NOMO-1 treated with DMSO at 0.1 percent for 48 hours (cell line): ENCODE results near the gene ID2.

Experiments used
- DNase-seq: peaks from one replicate; lab custom pipeline; 2025; ENCODE audit not compliant: unreplicated experiment; lab: John Stamatoyannopoulos, UW

Gene ID2

GRCh38 chr2:8647462-8647857 lies 34.4 kb upstream of the ID2 start:
- DNase-seq, result no peak

GRCh38 chr2:8648441-8649213 lies 33.2 kb upstream of the ID2 start:
- no peak for DNase-seq

- DNase-seq, result no peak
Observed at GRCh38 chr2:8649718-8650117, 32.1 kb upstream of the ID2 start.

- DNase-seq, result no peak
Observed at GRCh38 chr2:8650256-8650655, 31.6 kb upstream of the ID2 start.

GRCh38 chr2:8652774-8653426 lies 29.0 kb upstream of the ID2 start:
- no peak for DNase-seq

- DNase-seq, result no peak
Observed at GRCh38 chr2:8653485-8653884, 28.4 kb upstream of the ID2 start.

- DNase-seq, result no peak
Observed at GRCh38 chr2:8654041-8654440, 27.8 kb upstream of the ID2 start.

- no peak for DNase-seq
Observed at GRCh38 chr2:8654483-8654882, 27.4 kb upstream of the ID2 start.

GRCh38 chr2:8656160-8656641 lies 25.7 kb upstream of the ID2 start:
- DNase-seq, result no peak

- no peak for DNase-seq
Observed at GRCh38 chr2:8656811-8657210, 25.0 kb upstream of the ID2 start.

- no peak for DNase-seq
Observed at GRCh38 chr2:8657423-8658062, 24.3 kb upstream of the ID2 start.

DNA sequence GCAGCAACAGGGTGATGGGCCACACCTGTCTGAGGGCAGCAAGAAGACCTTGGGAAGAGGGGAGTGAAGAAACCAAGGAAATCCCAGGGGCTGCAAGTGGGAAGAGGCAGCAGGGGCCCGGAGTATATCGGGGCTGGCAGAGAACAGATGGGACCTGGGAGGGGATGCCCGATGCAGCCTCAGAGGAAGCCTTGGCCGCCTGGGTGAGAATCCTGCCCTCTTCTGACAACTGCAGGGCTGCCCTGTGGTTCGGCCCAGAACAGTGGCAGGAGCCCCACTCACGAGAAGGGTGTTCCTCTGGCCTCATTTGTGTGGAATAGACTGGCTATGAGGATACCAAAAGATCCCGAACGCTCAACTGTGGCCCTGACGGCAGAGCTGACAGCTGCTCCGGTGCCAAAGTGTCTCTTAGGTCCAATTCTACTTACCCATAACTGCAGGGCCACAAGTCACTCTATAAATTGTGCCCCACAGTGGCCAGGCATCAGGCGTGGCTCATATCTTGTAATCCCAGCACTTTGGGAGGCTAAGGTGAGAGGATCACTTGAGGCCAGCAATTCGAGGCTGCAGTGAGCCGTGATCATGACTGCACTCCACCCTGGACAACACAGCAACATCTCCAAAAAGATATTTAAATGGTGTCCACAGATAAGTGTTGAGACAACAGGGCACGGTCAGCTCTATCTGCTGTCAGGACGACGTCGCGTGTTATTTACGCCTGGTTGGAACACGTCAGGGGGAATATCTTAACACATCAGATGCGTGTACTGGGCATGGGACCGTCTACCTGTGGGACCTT lies 23.6 kb upstream of the ID2 start:
- no peak for DNase-seq

GRCh38 chr2:8659092-8659734 lies 22.6 kb upstream of the ID2 start:
- DNase-seq, result peak; percentile 31

GRCh38 chr2:8659735-8660492 lies 21.9 kb upstream of the ID2 start:
- DNase-seq, result no peak

DNA sequence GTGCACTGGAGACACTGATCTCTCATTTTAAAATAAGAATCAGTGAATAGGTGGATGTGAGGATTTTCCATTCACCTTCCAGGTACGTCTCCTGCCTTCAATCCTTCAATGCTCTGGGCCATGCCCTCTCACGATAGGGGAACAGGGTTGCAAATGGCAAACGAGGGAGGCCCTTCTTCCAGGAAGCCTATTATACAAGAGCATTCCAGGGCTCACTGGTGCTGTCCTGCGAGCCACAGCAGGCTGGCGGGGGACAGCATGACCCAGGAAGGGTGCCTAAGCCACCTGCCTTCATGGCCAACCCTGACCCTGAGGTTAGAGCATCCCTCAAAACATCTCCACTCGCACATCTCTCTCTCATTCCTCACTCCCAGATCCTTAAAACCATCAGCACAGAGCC lies 20.6 kb upstream of the ID2 start:
- no peak for DNase-seq

DNA sequence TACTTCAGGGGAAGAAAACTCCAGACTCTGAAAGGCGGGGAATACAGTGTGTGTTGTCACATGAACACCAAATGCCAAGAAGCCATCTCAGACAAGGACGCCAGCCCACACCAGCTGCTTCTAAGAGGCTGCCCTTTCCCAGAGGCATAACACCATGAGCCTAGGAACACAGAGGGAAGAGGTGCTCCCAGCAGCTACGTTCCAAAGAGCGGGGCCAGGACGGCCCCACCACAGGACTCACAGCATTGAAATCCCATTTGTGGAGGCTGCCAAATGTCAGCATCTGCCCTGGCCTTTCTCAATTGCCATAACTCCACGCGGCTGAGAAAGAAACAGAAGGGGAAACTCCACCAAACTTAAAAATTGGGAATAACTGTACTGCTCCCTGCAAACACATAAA lies 20.1 kb upstream of the ID2 start:
- DNase-seq, result no peak

DNA sequence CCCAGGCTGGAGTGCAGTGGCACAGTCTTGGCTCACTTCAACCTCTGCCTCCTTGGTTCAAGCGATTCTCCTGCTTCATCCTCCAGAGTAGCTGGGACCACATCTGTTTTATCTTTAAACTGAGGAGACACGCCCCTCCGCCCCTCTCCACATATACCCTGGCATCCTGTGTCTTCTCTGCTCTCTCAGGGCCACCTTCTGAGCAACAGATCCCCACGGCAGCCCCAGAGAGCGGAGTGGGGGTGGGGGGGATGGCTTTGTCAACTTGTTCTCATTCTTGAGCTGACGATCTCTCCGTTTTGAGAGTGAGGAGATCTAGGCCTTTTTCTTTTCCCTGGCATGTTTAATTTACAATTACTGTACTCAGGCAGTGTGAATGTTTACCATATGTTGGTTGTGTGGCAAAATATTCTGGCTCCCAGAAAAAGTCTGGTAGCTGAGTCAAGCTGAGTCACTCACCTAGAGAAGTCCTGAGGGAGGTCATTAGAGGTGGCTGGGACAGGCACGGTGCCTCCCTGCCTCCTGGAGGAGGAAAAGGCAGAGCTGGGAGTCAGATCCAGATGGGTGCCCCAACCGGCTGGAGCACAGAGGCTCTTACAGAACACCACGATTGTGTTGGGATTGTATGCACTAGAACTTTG lies 19.5 kb upstream of the ID2 start:
- no peak for DNase-seq

DNA sequence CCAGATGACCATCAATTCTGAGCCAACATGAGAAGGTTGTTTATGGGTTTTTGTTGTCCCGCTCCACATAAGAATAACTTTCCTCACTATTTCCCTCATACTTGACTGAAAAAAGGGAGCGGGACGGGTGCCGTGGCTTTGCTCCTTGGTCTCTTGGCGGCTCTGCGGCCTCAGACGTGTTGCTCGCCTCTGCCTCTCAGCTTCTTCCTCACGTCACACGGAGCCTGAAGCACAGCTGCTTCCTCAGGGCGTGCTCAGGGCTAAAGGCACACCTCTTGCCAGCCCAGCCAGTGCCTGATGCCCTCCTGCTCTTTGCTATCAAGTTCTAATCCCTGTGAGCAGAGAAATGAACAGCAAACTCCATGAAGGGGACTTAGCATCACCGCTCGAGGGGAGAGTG lies 17.9 kb upstream of the ID2 start:
- DNase-seq, result no peak

GRCh38 chr2:8666581-8666980 lies 15.3 kb upstream of the ID2 start:
- DNase-seq, result no peak
